ENCODE measurements around the gene MAP2K7.
"Not testable (repeated sequence)": the region's sequence is repeated elsewhere in the genome, so short reads cannot be mapped to it uniquely, and the experiment has no call there.

The MAP2K7 gene

DNA sequence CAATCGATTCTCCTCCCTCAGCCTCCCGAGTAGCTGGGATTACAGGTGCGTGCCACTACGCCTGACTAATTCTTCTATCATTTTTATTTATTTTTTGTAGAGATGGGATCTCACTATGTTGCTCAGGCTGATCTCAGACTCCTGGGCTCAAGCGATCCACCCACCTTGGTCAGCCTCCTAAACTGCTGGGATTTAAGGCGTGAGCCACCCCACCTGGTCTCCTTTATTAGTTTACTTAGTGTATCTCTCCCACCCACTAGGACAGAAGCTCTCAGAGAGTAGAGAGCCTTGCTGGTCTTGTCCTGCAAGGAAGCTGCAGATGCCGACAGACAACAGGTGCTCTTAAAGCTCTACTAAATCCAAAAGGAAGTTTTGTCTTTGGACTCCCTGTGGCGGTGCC, 17.9 kb upstream of the MAP2K7 start:
- no peak for DNase-seq

DNA sequence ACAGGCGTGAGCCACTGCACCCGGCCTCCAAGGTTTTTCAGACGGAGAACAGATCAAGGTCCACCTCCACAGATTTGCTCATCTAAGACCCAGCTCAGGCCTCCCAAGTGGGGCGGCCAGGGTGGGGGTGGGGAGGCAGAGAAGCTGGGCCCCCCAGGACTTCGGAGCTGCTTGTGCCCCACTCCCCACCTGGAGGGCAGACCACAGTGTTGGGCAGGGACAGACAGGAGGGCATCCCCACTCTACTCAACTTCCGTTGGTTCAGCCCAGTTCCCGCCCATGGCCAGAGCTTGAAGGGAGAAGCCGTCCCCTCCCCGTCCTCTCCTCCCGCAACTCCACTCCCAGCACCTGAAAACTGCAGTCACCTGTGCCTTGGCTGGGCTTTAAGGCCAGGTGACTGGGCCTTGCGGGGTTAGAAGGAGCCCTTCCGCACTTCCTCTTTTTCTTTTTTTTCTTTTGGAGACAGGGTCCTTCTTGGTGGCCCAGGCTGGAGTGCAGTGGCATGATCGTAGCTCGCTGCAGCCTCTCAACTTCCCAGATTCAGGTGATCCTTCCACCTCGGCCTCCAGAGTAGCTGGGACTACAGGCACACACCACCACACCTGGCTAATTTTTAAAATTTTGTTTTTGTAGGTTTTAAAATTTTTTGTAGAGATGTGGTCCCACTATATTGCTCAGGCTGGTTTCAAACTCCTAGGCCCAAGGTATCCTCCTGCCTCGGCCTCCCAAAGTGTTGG, 16.1 kb upstream of the MAP2K7 start:
- DNase-seq = no peak

DNA sequence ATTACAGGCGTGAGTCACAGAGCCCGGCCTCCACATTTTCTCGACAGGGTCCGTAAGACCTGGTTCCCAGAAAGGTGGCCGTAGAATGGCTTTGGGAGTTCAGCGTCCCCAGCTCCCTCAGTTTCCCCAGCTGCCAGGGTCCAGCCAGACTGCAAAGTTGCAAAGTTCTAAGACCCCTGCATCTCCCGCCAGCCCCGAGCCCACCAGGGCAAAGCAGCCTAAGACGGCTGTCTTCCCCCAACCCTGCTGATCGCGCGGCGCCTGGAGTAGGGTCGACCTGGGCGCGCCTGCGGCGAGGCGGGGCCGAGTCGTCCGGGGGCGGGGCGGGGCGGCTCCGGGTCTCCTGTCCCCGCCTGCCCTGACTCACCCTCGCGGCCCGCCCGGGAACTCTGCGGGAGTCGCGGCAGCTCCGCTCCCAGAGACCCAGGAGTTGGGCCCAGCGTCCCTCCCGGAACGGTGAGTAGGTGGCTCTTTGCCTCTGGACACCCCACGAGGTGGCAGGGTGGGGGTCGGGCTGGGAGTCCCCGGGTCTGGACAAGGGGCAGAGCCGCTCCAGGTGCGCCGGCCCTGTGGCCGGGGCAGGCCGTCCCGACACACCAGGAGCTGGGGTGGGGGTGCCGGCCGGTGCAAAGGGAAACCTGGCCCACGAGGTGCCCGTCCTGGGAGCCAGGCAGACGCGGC, 15.4 kb upstream of the MAP2K7 start, which contains the start of gene LRRC8E:
Gene LRRC8E, plus strand, starts transcription at position 366 of the 681 bp plus-strand sequence. CDS start 7,094 bp downstream, outside the sequence.
- no peak for DNase-seq

- DNase-seq = no peak
These were observed 14.9 kb upstream of the MAP2K7 start for GRCh38 chr19:7888826-7889217.

- not testable (repeated sequence) for DNase-seq
These were observed 10.1 kb upstream of the MAP2K7 start for GRCh38 chr19:7893362-7894101.

DNA sequence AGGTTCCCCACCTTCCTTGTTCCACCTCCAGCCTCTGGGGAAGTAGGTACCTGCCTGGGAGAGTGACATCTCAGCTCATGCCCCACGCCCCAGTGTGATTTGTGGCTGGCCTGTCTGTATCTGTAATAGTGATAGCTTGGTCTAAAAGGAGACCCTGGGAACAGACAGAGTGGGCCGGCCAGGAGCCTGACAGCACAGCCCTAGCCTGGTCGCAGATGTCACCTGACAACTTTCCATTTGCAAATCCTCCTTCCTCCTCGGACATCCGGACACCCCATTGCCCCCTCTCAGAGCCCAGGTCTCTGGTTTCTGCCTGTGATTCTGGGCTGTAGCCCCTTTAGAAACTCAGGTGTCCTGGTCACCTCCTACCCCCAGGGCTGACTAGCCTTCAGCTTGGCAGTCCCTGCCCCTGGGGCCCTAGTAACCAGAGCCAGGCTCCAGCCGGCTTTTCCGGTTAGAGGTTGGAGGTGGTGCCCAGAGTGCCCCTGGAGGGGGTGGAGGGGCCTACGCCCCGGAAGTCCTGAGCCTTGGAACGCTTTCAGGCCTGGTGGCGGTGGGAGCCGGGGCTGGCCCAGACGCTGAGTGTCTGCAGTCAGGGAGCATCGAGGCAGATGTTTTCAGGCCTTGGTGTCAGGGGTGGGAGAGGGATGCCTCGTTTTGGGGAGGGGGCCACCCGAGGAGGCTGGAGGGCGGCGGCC, 8.9 kb upstream of the MAP2K7 start:
- no peak for DNase-seq

GRCh38 chr19:7895565-7895964, 8.1 kb upstream of the MAP2K7 start:
- DNase-seq = no peak

DNA sequence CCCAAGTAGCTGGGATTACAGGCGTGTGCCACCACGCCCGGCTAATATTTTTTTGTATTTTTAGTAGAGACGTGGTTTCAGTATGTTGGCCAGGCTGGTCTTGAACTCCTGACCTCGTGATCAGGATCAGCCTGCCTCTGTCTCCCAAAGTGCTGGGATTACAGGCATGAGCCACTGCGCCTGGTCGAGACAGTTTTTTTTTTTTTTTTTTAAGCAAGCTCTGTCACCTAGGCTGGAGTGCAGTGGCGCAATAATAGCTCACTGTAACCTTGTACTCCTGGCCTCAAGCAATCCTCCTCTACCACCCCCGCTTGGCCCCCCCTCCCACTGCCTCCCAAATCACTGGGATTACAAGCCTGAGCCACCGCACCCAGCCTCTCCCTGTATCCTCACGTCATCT, 6.4 kb upstream of the MAP2K7 start:
- no peak for DNase-seq

GRCh38 chr19:7898967-7899366, 4.7 kb upstream of the MAP2K7 start:
- DNase-seq = no peak

- no peak for DNase-seq
These were observed 3.8 kb upstream of the MAP2K7 start for GRCh38 chr19:7899751-7900378.

GRCh38 chr19:7900401-7900870, 3.2 kb upstream of the MAP2K7 start:
- no peak for DNase-seq

- DNase-seq = no peak
These were observed 2.7 kb upstream of the MAP2K7 start for GRCh38 chr19:7900931-7901330.

- DNase-seq = no peak
These were observed 2.3 kb upstream of the MAP2K7 start for GRCh38 chr19:7901337-7901736.

GRCh38 chr19:7902796-7903243, 857 bp upstream of the MAP2K7 start:
- DNase-seq = no peak

DNA sequence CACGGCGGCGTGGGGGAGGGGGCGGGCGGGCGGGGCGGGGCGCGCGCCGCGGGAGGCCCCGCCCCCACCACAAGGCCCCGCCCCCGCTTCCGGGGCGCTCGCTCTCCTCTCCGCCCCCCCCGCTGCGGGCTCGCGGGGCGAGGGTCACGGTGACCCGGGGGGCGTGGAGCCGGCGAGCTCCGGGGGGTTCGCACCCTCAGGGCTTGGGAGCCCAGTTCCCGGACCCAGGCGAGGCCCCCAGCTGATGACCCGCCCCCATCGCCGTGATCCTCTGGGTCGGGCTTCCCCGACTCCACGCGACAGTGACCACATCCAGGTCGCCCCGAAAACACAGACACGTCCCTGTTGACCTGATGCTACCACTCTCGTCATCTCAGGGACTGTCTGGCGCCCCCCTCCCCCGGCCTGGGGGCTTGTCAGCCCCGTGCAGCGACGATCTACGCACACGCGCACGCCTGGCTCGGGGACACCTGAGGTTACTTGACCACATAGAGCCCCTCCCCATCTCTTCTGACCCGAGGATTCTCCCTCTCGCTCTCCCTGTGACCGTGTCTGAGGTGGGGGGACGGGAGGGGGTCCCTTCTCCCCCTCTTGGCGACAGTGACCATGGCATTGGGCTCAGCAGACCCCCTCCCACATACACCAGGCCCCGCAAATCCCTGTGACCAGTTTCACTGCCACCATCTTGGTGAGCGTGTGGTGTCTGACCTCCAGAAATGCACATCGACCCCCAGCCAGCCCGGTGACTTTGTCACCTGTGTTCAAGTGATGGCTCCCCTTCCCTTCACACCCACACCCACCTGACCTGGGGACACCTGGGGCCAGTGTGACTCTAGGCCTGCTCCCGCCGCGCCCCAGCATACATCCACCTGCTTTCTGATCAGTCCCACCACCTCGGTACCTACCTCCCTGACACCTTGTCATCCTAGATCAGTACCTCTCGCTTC, 670 bp downstream of the MAP2K7 start:
- no peak for DNase-seq

- no peak for DNase-seq
These were observed 1.6 kb downstream of the MAP2K7 start for GRCh38 chr19:7905268-7905667.

DNA sequence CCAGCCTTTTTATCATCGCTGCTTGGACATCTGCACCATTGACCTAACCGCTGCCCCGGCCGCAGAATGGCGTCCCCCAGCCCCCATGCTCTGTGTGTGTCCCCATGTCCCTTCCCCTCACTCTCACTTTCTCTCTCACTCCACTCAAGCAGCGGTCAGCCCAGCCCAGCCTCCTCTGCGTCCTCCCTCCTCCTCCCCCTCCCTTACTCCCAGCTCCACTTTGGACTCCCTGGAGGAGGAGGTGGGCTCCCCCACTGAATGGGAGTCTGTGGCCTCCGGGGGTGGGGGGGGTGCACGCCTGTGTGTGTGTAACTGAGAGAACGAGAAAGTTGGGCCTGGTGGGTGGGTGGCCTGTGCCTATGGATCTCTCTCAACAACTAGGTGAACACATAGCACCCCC, 2.2 kb downstream of the MAP2K7 start:
- DNase-seq = no peak

- DNase-seq = no peak
These were observed 3.4 kb downstream of the MAP2K7 start for GRCh38 chr19:7907122-7907521.

DNA sequence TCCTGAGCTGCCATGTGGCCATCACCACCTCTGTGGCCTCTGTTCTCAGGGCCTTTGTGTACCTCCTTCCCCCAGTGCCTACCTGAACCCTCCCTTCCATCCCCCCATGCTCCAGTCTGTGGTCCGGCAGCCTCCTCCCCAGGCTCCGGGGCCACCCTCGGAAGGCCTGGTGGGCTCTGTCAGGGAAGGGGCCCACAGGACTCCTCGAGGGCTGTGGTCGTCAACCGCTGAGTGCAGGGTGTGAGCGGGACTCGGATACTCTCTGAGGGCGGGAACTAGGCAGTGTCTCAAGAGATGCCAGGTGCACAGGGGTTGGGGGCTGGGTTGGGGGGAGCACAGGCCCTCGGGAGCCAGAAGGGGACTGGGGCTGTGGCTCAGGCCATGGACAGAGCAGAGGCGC, 3.9 kb downstream of the MAP2K7 start:
- no peak for DNase-seq

DNA sequence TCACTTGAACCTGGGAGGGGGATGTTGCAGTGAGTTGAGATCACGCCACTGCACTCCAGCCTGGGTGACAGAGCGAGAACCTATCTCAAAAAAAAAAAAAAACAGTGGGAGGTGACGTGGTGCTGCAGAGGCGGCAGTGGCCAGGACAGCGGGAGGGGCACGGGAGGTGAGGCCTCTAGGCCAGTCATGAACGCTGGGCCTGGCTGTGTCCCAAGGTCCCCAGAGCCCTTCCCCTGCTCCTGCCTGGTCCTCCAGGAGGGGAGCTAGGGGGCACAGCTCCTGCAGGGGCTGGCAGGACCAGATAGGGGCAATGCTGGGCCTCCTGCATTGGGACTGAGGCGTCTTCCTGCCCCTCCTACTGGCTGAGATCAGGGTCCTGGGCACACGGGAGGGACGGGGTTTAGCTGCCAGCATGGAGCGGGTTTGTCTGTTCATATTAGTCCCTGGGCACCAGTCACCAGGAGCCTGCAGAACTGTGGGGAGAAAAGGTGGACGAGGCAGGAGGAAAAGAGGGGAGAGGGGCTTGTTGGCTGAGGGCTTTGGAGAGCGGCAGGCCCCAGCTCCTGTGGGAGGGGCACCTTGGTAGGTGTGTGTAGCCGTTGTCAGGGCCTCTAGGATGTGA, 4.5 kb downstream of the MAP2K7 start:
- DNase-seq = no peak
